ENCODE data around the gene CALR.

The CALR gene

GRCh38 chr19:12992729-12993128 is 54.3 kb downstream of the CALR start (continued):
- TF ChIP-seq ZBTB49 (tag by site-specific recombination; IDR thresholded peaks at IDR 0.05; ENCODE audit: low read depth): no peak
- no peak for TF ChIP-seq ZNF148 (tag by site-specific recombination; IDR thresholded peaks at IDR 0.05; ENCODE audit: borderline replicate concordance)
- no peak for TF ChIP-seq ZBTB10 (tag by site-specific recombination; IDR thresholded peaks at IDR 0.05)
- no peak for TF ChIP-seq ZNF548 (tag by site-specific recombination; IDR thresholded peaks at IDR 0.05)
- no peak for TF ChIP-seq ZNF223 (tag by site-specific recombination; IDR thresholded peaks at IDR 0.05)
- no peak for TF ChIP-seq SCRT1 (tag by site-specific recombination; IDR thresholded peaks at IDR 0.05; ENCODE audit: borderline replicate concordance)
- no peak for TF ChIP-seq OSR2 (tag by site-specific recombination; IDR thresholded peaks at IDR 0.05)
- no peak for TF ChIP-seq ZNF280D (tag by site-specific recombination; IDR thresholded peaks at IDR 0.05)
- 0 out of 2 replicates have a peak, but pooled peaks have one; percentile 8 for TF ChIP-seq ZNF292 (tag by site-specific recombination; IDR thresholded peaks at IDR 0.05; ENCODE audit: borderline replicate concordance, low read depth)
- TF ChIP-seq ZNF518A (tag by site-specific recombination; conservative IDR thresholded peaks at IDR 0.05; ENCODE audit: low read depth): peak; percentile 95
- TF ChIP-seq, protein P1, sequence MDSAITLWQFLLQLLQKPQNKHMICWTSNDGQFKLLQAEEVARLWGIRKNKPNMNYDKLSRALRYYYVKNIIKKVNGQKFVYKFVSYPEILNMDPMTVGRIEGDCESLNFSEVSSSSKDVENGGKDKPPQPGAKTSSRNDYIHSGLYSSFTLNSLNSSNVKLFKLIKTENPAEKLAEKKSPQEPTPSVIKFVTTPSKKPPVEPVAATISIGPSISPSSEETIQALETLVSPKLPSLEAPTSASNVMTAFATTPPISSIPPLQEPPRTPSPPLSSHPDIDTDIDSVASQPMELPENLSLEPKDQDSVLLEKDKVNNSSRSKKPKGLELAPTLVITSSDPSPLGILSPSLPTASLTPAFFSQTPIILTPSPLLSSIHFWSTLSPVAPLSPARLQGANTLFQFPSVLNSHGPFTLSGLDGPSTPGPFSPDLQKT (IDR thresholded peaks at IDR 0.05; ENCODE audit: borderline replicate concordance, low read depth, low read length): no peak
- TF ChIP-seq ZNF792 (tag by site-specific recombination; IDR thresholded peaks at IDR 0.05): no peak
- TF ChIP-seq ZNF48 (tag by site-specific recombination; IDR thresholded peaks at IDR 0.05): no peak
- TF ChIP-seq ZNF202 (tag by site-specific recombination; IDR thresholded peaks at IDR 0.05; ENCODE audit: borderline replicate concordance): peak; percentile 78; the same call in 1 of the 2 replicates
- no peak for TF ChIP-seq ZNF514 (tag by site-specific recombination; IDR thresholded peaks at IDR 0.05)
- TF ChIP-seq ZSCAN4 (tag by site-specific recombination; IDR thresholded peaks at IDR 0.05): no peak
- TF ChIP-seq REPIN1 (tag by site-specific recombination; IDR thresholded peaks at IDR 0.05; ENCODE audit: low read depth): no peak
- TF ChIP-seq ZNF2 (tag by site-specific recombination; IDR thresholded peaks at IDR 0.05): no peak
- TF ChIP-seq GLI4 (tag by site-specific recombination; IDR thresholded peaks at IDR 0.05): no peak
- no peak for TF ChIP-seq ZBTB48 (tag by site-specific recombination; IDR thresholded peaks at IDR 0.05)
